ENCODE results near the gene RAB33A.

DNA sequence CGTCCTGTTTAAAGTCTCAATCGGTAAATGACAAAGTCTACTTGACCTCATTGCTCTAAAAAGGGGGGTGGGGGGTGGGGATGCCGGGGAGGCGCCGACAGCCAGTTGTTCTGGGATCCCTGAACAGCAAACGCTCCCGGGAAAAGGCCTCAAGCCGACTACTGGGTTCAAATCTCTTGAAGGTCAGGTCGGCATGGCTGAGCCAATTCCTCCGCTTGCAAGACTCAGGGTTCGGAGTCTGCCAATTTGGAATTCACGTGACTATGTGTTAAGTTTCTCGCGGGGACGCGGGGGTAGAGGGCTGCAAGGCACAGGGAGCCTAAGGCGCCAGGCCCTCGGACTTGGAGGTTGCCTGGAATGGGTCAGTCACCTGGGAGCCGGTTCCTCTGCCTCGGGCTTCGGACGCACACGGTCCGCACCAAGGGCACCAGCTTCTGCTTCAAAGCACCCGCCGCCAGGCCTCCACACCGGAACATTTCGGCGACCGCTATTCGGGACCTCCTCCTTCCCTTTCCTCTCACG, 6.5 kb upstream of the RAB33A start:
- TF ChIP-seq ZNF184 (CRISPR knock-in tag; IDR thresholded peaks at IDR 0.05) (no peak), SETDB1 (IDR thresholded peaks at IDR 0.05; ENCODE audit: low read length) (no peak), POLR2A (conservative IDR thresholded peaks at IDR 0.05) (no peak), ZNF778 (CRISPR knock-in tag; IDR thresholded peaks at IDR 0.05) (no peak), ZBTB7A (IDR thresholded peaks at IDR 0.05; ENCODE audit: borderline replicate concordance, control insufficient read depth, low read depth, low read length) (no peak), ZNF699 (CRISPR knock-in tag; IDR thresholded peaks at IDR 0.05; ENCODE audit: insufficient replicate concordance) (no peak), ZKSCAN3 (CRISPR knock-in tag; IDR thresholded peaks at IDR 0.05) (no peak), TAF1 (IDR thresholded peaks at IDR 0.05; ENCODE audit: control insufficient read depth, extremely low read depth, insufficient read depth, low read length, severe bottlenecking) (no peak), ESRRA (IDR thresholded peaks at IDR 0.05; ENCODE audit: borderline replicate concordance, low read depth) (no peak), CSDE1 (IDR thresholded peaks at IDR 0.05) (no peak)
- TF ChIP-seq, protein P1, sequence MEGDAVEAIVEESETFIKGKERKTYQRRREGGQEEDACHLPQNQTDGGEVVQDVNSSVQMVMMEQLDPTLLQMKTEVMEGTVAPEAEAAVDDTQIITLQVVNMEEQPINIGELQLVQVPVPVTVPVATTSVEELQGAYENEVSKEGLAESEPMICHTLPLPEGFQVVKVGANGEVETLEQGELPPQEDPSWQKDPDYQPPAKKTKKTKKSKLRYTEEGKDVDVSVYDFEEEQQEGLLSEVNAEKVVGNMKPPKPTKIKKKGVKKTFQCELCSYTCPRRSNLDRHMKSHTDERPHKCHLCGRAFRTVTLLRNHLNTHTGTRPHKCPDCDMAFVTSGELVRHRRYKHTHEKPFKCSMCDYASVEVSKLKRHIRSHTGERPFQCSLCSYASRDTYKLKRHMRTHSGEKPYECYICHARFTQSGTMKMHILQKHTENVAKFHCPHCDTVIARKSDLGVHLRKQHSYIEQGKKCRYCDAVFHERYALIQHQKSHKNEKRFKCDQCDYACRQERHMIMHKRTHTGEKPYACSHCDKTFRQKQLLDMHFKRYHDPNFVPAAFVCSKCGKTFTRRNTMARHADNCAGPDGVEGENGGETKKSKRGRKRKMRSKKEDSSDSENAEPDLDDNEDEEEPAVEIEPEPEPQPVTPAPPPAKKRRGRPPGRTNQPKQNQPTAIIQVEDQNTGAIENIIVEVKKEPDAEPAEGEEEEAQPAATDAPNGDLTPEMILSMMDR (IDR thresholded peaks at IDR 0.05 in 2 of 3, conservative IDR thresholded peaks at IDR 0.05 in 1 of 3; ENCODE audit: insufficient read depth in 2 of 3, low read depth in 1 of 3, low read length in 3 of 3): no peak
- TF ChIP-seq, protein P2, sequence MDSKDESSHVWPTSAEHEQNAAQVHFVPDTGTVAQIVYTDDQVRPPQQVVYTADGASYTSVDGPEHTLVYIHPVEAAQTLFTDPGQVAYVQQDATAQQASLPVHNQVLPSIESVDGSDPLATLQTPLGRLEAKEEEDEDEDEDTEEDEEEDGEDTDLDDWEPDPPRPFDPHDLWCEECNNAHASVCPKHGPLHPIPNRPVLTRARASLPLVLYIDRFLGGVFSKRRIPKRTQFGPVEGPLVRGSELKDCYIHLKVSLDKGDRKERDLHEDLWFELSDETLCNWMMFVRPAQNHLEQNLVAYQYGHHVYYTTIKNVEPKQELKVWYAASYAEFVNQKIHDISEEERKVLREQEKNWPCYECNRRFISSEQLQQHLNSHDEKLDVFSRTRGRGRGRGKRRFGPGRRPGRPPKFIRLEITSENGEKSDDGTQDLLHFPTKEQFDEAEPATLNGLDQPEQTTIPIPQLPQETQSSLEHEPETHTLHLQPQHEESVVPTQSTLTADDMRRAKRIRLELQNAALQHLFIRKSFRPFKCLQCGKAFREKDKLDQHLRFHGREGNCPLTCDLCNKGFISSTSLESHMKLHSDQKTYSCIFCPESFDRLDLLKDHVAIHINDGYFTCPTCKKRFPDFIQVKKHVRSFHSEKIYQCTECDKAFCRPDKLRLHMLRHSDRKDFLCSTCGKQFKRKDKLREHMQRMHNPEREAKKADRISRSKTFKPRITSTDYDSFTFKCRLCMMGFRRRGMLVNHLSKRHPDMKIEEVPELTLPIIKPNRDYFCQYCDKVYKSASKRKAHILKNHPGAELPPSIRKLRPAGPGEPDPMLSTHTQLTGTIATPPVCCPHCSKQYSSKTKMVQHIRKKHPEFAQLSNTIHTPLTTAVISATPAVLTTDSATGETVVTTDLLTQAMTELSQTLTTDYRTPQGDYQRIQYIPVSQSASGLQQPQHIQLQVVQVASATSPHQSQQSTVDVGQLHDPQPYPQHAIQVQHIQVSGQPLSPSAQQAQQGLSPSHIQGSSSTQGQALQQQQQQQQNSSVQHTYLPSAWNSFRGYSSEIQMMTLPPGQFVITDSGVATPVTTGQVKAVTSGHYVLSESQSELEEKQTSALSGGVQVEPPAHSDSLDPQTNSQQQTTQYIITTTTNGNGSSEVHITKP (IDR thresholded peaks at IDR 0.05; ENCODE audit: partially characterized antibody): no peak
- TF ChIP-seq, protein P3, sequence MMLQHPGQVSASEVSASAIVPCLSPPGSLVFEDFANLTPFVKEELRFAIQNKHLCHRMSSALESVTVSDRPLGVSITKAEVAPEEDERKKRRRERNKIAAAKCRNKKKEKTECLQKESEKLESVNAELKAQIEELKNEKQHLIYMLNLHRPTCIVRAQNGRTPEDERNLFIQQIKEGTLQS (IDR thresholded peaks at IDR 0.05): no peak
- TF ChIP-seq, protein P3 (CRISPR knock-in tag; conservative IDR thresholded peaks at IDR 0.05): no peak

Measured in K562 (cell line).